Measurements from ENCODE around the gene ALPK3.

The ALPK3 gene

GRCh38 chr15:84821501-84822021 lies 4.4 kb downstream of the ALPK3 start:
- Histone ChIP-seq H2AK5ac (ENCODE audit: low read length) (no peak overlapping the region), H3K9ac (ENCODE audit: low read length) (no peak overlapping the region), H3K4ac (ENCODE audit: low read depth, low read length) (no peak overlapping the region), H3K23ac (ENCODE audit: low read length) (no peak overlapping the region), H3K79me1 (ENCODE audit: low read length) (peaks cover 19% of the 10 kb centered on the region), H3K4me1 (ENCODE audit: control insufficient read depth, low read depth, low read length) (peaks cover 24% of the 10 kb centered on the region), H2BK15ac (replicated peaks; ENCODE audit: low read depth) (no peak overlapping the region), H2BK5ac (ENCODE audit: low read length) (no peak overlapping the region), H4K8ac (ENCODE audit: low read depth, low read length) (no peak overlapping the region), H3K27me3 (ENCODE audit: insufficient read depth, low read length, poor library complexity) (no peaks in the 10 kb centered on the region), H3K18ac (ENCODE audit: low read length) (no peak overlapping the region), H2BK120ac (ENCODE audit: low read depth, low read length) (no peak overlapping the region), H3K36me3 (ENCODE audit: control insufficient read depth, insufficient read depth, low read length) (peaks cover 2% of the 10 kb centered on the region), H3K4me2 (ENCODE audit: low read length) (no peak overlapping the region), H3K79me2 (ENCODE audit: control insufficient read depth, insufficient read depth, low read length) (peaks cover 17% of the 10 kb centered on the region), H3K4me3 (ENCODE audit: low read length) (no peak overlapping the region), H3K27ac (ENCODE audit: low read depth, low read length) (no peak overlapping the region), H3K56ac (ENCODE audit: low read length) (peak overlapping the region; percentile 34), H4K5ac (ENCODE audit: low read length) (no peak overlapping the region)
- no CpG with 5 or more reads among the region's 8 CpGs for WGBS (ENCODE audit: extremely low coverage, insufficient coverage, low lambda C conversion rate)
- DNase-seq: no peak

GRCh38 chr15:84822653-84823281 lies 5.6 kb downstream of the ALPK3 start:
- H3K27me3 ChIP-seq (ENCODE audit: insufficient read depth, low read length, poor library complexity): no peaks in the 10 kb centered on the region
- H4K5ac ChIP-seq (ENCODE audit: low read length): no peak overlapping the region
- H3K9ac ChIP-seq (ENCODE audit: low read length): no peak overlapping the region
- no peak overlapping the region for H3K4ac ChIP-seq (ENCODE audit: low read depth, low read length)
- H3K79me2 ChIP-seq (ENCODE audit: control insufficient read depth, insufficient read depth, low read length): peaks cover 17% of the 10 kb centered on the region
- H3K4me2 ChIP-seq (ENCODE audit: low read length): no peak overlapping the region
- no peak overlapping the region for H4K8ac ChIP-seq (ENCODE audit: low read depth, low read length)
- H3K27ac ChIP-seq (ENCODE audit: low read depth, low read length): no peak overlapping the region
- H3K36me3 ChIP-seq (ENCODE audit: control insufficient read depth, insufficient read depth, low read length): peaks cover 2% of the 10 kb centered on the region
- H3K4me1 ChIP-seq (ENCODE audit: control insufficient read depth, low read depth, low read length): peaks cover 22% of the 10 kb centered on the region
- H2BK5ac ChIP-seq (ENCODE audit: low read length): no peak overlapping the region
- H3K56ac ChIP-seq (ENCODE audit: low read length): no peak overlapping the region
- H3K4me3 ChIP-seq (ENCODE audit: low read length): no peak overlapping the region
- peaks cover 22% of the 10 kb centered on the region for H3K79me1 ChIP-seq (ENCODE audit: low read length)
- WGBS (ENCODE audit: extremely low coverage, insufficient coverage, low lambda C conversion rate): no CpG with 5 or more reads among the region's 4 CpGs
- H2BK15ac ChIP-seq (replicated peaks; ENCODE audit: low read depth): no peak overlapping the region
- no peak overlapping the region for H2AK5ac ChIP-seq (ENCODE audit: low read length)
- DNase-seq: no peak
- H2BK120ac ChIP-seq (ENCODE audit: low read depth, low read length): no peak overlapping the region
- H3K23ac ChIP-seq (ENCODE audit: low read length): no peak overlapping the region
- no peak overlapping the region for H3K18ac ChIP-seq (ENCODE audit: low read length)

- H4K8ac ChIP-seq (ENCODE audit: low read depth, low read length): no peak overlapping the region
- H3K4me1 ChIP-seq (ENCODE audit: control insufficient read depth, low read depth, low read length): peaks cover 17% of the 10 kb centered on the region
- H3K4me2 ChIP-seq (ENCODE audit: low read length): no peak overlapping the region
- no peaks in the 10 kb centered on the region for H3K27me3 ChIP-seq (ENCODE audit: insufficient read depth, low read length, poor library complexity)
- H3K4ac ChIP-seq (ENCODE audit: low read depth, low read length): no peak overlapping the region
- H3K36me3 ChIP-seq (ENCODE audit: control insufficient read depth, insufficient read depth, low read length): peaks cover 2% of the 10 kb centered on the region
- H2BK15ac ChIP-seq (replicated peaks; ENCODE audit: low read depth): no peak overlapping the region
- peaks cover 17% of the 10 kb centered on the region for H3K79me2 ChIP-seq (ENCODE audit: control insufficient read depth, insufficient read depth, low read length)
- H2BK5ac ChIP-seq (ENCODE audit: low read length): no peak overlapping the region
- H4K5ac ChIP-seq (ENCODE audit: low read length): no peak overlapping the region
- H3K79me1 ChIP-seq (ENCODE audit: low read length): peaks cover 22% of the 10 kb centered on the region
- H3K9ac ChIP-seq (ENCODE audit: low read length): no peak overlapping the region
- no peak overlapping the region for H3K18ac ChIP-seq (ENCODE audit: low read length)
- no peak overlapping the region for H2BK120ac ChIP-seq (ENCODE audit: low read depth, low read length)
- peak; percentile 59 for DNase-seq
- WGBS (ENCODE audit: extremely low coverage, insufficient coverage, low lambda C conversion rate): no CpG with 5 or more reads among the region's 3 CpGs
- no peak overlapping the region for H3K56ac ChIP-seq (ENCODE audit: low read length)
- no peak overlapping the region for H3K4me3 ChIP-seq (ENCODE audit: low read length)
- no peak overlapping the region for H2AK5ac ChIP-seq (ENCODE audit: low read length)
- no peak overlapping the region for H3K27ac ChIP-seq (ENCODE audit: low read depth, low read length)
- H3K23ac ChIP-seq (ENCODE audit: low read length): no peak overlapping the region
These were observed 6.2 kb downstream of the ALPK3 start for GRCh38 chr15:84823282-84823878.

- Histone ChIP-seq H2AK5ac (ENCODE audit: low read length) (no peak overlapping the region), H3K9ac (ENCODE audit: low read length) (no peak overlapping the region), H3K79me2 (ENCODE audit: control insufficient read depth, insufficient read depth, low read length) (peaks cover 11% of the 10 kb centered on the region), H3K27me3 (ENCODE audit: insufficient read depth, low read length, poor library complexity) (no peaks in the 10 kb centered on the region), H3K4me2 (ENCODE audit: low read length) (no peak overlapping the region), H4K8ac (ENCODE audit: low read depth, low read length) (no peak overlapping the region), H3K18ac (ENCODE audit: low read length) (no peak overlapping the region), H3K4ac (ENCODE audit: low read depth, low read length) (no peak overlapping the region), H3K27ac (ENCODE audit: low read depth, low read length) (no peak overlapping the region), H3K4me1 (ENCODE audit: control insufficient read depth, low read depth, low read length) (peaks cover 7% of the 10 kb centered on the region), H4K5ac (ENCODE audit: low read length) (no peak overlapping the region), H2BK15ac (replicated peaks; ENCODE audit: low read depth) (no peak overlapping the region), H3K23ac (ENCODE audit: low read length) (no peak overlapping the region), H3K79me1 (ENCODE audit: low read length) (peaks cover 19% of the 10 kb centered on the region), H2BK5ac (ENCODE audit: low read length) (no peak overlapping the region), H3K56ac (ENCODE audit: low read length) (no peak overlapping the region), H3K36me3 (ENCODE audit: control insufficient read depth, insufficient read depth, low read length) (peaks cover 2% of the 10 kb centered on the region), H3K4me3 (ENCODE audit: low read length) (no peak overlapping the region), H2BK120ac (ENCODE audit: low read depth, low read length) (no peak overlapping the region)
- no CpG with 5 or more reads among the region's 6 CpGs for WGBS (ENCODE audit: extremely low coverage, insufficient coverage, low lambda C conversion rate)
- no peak for DNase-seq
These were observed 7.3 kb downstream of the ALPK3 start for GRCh38 chr15:84824260-84825007.

- peak overlapping the region; percentile 87 for H2AK5ac ChIP-seq (ENCODE audit: low read length)
- H3K36me3 ChIP-seq (ENCODE audit: control insufficient read depth, insufficient read depth, low read length): peaks cover 2% of the 10 kb centered on the region
- no peak overlapping the region for H2BK5ac ChIP-seq (ENCODE audit: low read length)
- H3K27ac ChIP-seq (ENCODE audit: low read depth, low read length): no peak overlapping the region
- no peak overlapping the region for H3K18ac ChIP-seq (ENCODE audit: low read length)
- no CpG with 5 or more reads among the region's 6 CpGs for WGBS (ENCODE audit: extremely low coverage, insufficient coverage, low lambda C conversion rate)
- H3K4ac ChIP-seq (ENCODE audit: low read depth, low read length): no peak overlapping the region
- H4K5ac ChIP-seq (ENCODE audit: low read length): no peak overlapping the region
- H2BK15ac ChIP-seq (replicated peaks; ENCODE audit: low read depth): no peak overlapping the region
- no peak overlapping the region for H2BK120ac ChIP-seq (ENCODE audit: low read depth, low read length)
- H3K4me1 ChIP-seq (ENCODE audit: control insufficient read depth, low read depth, low read length): peaks cover 2% of the 10 kb centered on the region
- H3K56ac ChIP-seq (ENCODE audit: low read length): peak overlapping the region; percentile 62
- no peaks in the 10 kb centered on the region for H3K27me3 ChIP-seq (ENCODE audit: insufficient read depth, low read length, poor library complexity)
- peaks cover 8% of the 10 kb centered on the region for H3K79me1 ChIP-seq (ENCODE audit: low read length)
- H3K23ac ChIP-seq (ENCODE audit: low read length): no peak overlapping the region
- H3K4me2 ChIP-seq (ENCODE audit: low read length): no peak overlapping the region
- no peak overlapping the region for H4K8ac ChIP-seq (ENCODE audit: low read depth, low read length)
- no peak overlapping the region for H3K4me3 ChIP-seq (ENCODE audit: low read length)
- peak; percentile 79 for DNase-seq
- no peaks in the 10 kb centered on the region for H3K79me2 ChIP-seq (ENCODE audit: control insufficient read depth, insufficient read depth, low read length)
- peak overlapping the region; percentile 24 for H3K9ac ChIP-seq (ENCODE audit: low read length)
These were observed 9.2 kb downstream of the ALPK3 start for GRCh38 chr15:84826369-84826823.
